Measurements from ENCODE around the gene MAP3K13.
A peak's percentile ranks its signal among the peaks of the same experiment; 100 is the strongest.

The MAP3K13 gene

GRCh38 chr3:185479373-185479945, 116.5 kb downstream of the MAP3K13 start:
- Histone ChIP-seq H3K23ac (ENCODE audit: low read length) (no peak overlapping the region), H2BK120ac (ENCODE audit: insufficient read depth, low read length, poor library complexity) (no peak overlapping the region), H2BK12ac (ENCODE audit: low read length) (no peak overlapping the region), H2BK5ac (ENCODE audit: low read depth, low read length, poor library complexity) (no peak overlapping the region), H3K79me1 (ENCODE audit: low read length) (no peaks in the 10 kb centered on the region), H2AFZ (ENCODE audit: insufficient read depth, low read length, poor library complexity) (no peak overlapping the region), H3K18ac (ENCODE audit: low read length) (no peak overlapping the region), H2AK5ac (ENCODE audit: low read length) (no peak overlapping the region), H4K91ac (ENCODE audit: low read depth, low read length) (no peak overlapping the region), H4K12ac (ENCODE audit: low read depth, low read length) (no peak overlapping the region), H3K9me3 (ENCODE audit: insufficient read depth, low read depth, low read length) (peaks cover 1% of the 10 kb centered on the region), H3K14ac (ENCODE audit: low read length) (no peak overlapping the region), H4K8ac (ENCODE audit: low read depth, low read length) (no peak overlapping the region), H3K27ac (ENCODE audit: low read depth, low read length) (no peak overlapping the region), H3K27me3 (ENCODE audit: insufficient read depth, low read length) (no peaks in the 10 kb centered on the region), H3K36me3 (ENCODE audit: control insufficient read depth in 1 of 2, insufficient read depth in 2 of 2, low read length in 2 of 2) (no peaks in the 10 kb centered on the region), H3K4me1 (ENCODE audit: control insufficient read depth in 1 of 2, insufficient read depth in 2 of 2, low read length in 2 of 2) (no peaks in the 10 kb centered on the region), H3K4me2 (ENCODE audit: low read length) (no peak overlapping the region), H3K4ac (ENCODE audit: low read depth, low read length) (no peak overlapping the region), H3K9ac (ENCODE audit: low read length) (no peak overlapping the region), H3K79me2 (ENCODE audit: control insufficient read depth, insufficient read depth, low read length, poor library complexity) (no peaks in the 10 kb centered on the region), H3K4me3 (ENCODE audit: low read depth, low read length) (no peak overlapping the region)
- WGBS (ENCODE audit: extremely low coverage, insufficient coverage, insufficient read length): no CpG with 5 or more reads among the region's 2 CpGs
- DNase-seq: no peak

GRCh38 chr3:185484296-185484695, 121.4 kb downstream of the MAP3K13 start:
- no CpG with 5 or more reads among the region's 3 CpGs for WGBS (ENCODE audit: extremely low coverage, insufficient coverage, insufficient read length)
- peaks cover 1% of the 10 kb centered on the region for H3K9me3 ChIP-seq (ENCODE audit: insufficient read depth, low read depth, low read length)
- no peak overlapping the region for H2BK12ac ChIP-seq (ENCODE audit: low read length)
- H3K79me1 ChIP-seq (ENCODE audit: low read length): no peaks in the 10 kb centered on the region
- H2BK120ac ChIP-seq (ENCODE audit: insufficient read depth, low read length, poor library complexity): no peak overlapping the region
- no peak overlapping the region for H3K4me2 ChIP-seq (ENCODE audit: low read length)
- no peak for DNase-seq
- H2AK5ac ChIP-seq (ENCODE audit: low read length): no peak overlapping the region
- no peak overlapping the region for H2AFZ ChIP-seq (ENCODE audit: insufficient read depth, low read length, poor library complexity)
- H2BK5ac ChIP-seq (ENCODE audit: low read depth, low read length, poor library complexity): no peak overlapping the region
- no peak overlapping the region for H3K18ac ChIP-seq (ENCODE audit: low read length)
- no peak overlapping the region for H3K14ac ChIP-seq (ENCODE audit: low read length)
- H3K23ac ChIP-seq (ENCODE audit: low read length): no peak overlapping the region
- H3K79me2 ChIP-seq (ENCODE audit: control insufficient read depth, insufficient read depth, low read length, poor library complexity): no peaks in the 10 kb centered on the region
- no peak overlapping the region for H4K8ac ChIP-seq (ENCODE audit: low read depth, low read length)
- no peak overlapping the region for H3K9ac ChIP-seq (ENCODE audit: low read length)
- H4K91ac ChIP-seq (ENCODE audit: low read depth, low read length): no peak overlapping the region
- no peak overlapping the region for H3K27ac ChIP-seq (ENCODE audit: low read depth, low read length)
- H3K27me3 ChIP-seq (ENCODE audit: insufficient read depth, low read length): no peaks in the 10 kb centered on the region
- H3K4me1 ChIP-seq (ENCODE audit: control insufficient read depth in 1 of 2, insufficient read depth in 2 of 2, low read length in 2 of 2): no peaks in the 10 kb centered on the region
- peaks cover 1 to 6% of the 10 kb centered on the region in 2 experiments for H3K36me3 ChIP-seq (ENCODE audit: control insufficient read depth in 1 of 2, insufficient read depth in 2 of 2, low read length in 2 of 2)
- H4K12ac ChIP-seq (ENCODE audit: low read depth, low read length): no peak overlapping the region
- no peak overlapping the region for H3K4me3 ChIP-seq (ENCODE audit: low read depth, low read length)
- H3K4ac ChIP-seq (ENCODE audit: low read depth, low read length): no peak overlapping the region

- Histone ChIP-seq H3K18ac (ENCODE audit: low read length) (no peak overlapping the region), H3K4me1 (ENCODE audit: control insufficient read depth in 1 of 2, insufficient read depth in 2 of 2, low read length in 2 of 2) (no peaks in the 10 kb centered on the region), H4K12ac (ENCODE audit: low read depth, low read length) (no peak overlapping the region), H3K23ac (ENCODE audit: low read length) (no peak overlapping the region), H3K27me3 (ENCODE audit: insufficient read depth, low read length) (no peaks in the 10 kb centered on the region), H3K79me2 (ENCODE audit: control insufficient read depth, insufficient read depth, low read length, poor library complexity) (no peaks in the 10 kb centered on the region), H4K8ac (ENCODE audit: low read depth, low read length) (no peak overlapping the region), H2BK12ac (ENCODE audit: low read length) (no peak overlapping the region), H3K4ac (ENCODE audit: low read depth, low read length) (no peak overlapping the region), H2AK5ac (ENCODE audit: low read length) (no peak overlapping the region), H3K4me3 (ENCODE audit: low read depth, low read length) (no peak overlapping the region), H3K9me3 (ENCODE audit: insufficient read depth, low read depth, low read length) (no peaks in the 10 kb centered on the region), H4K91ac (ENCODE audit: low read depth, low read length) (no peak overlapping the region), H2AFZ (ENCODE audit: insufficient read depth, low read length, poor library complexity) (no peak overlapping the region), H2BK5ac (ENCODE audit: low read depth, low read length, poor library complexity) (no peak overlapping the region), H3K36me3 (ENCODE audit: control insufficient read depth in 1 of 2, insufficient read depth in 2 of 2, low read length in 2 of 2) (peaks cover 4 to 16% of the 10 kb centered on the region in 2 experiments), H3K27ac (ENCODE audit: low read depth, low read length) (no peak overlapping the region), H3K14ac (ENCODE audit: low read length) (no peak overlapping the region), H3K4me2 (ENCODE audit: low read length) (no peak overlapping the region), H3K79me1 (ENCODE audit: low read length) (no peaks in the 10 kb centered on the region), H2BK120ac (ENCODE audit: insufficient read depth, low read length, poor library complexity) (no peak overlapping the region), H3K9ac (ENCODE audit: low read length) (no peak overlapping the region)
- no peak for DNase-seq
- WGBS (ENCODE audit: extremely low coverage, insufficient coverage, insufficient read length): no CpG with 5 or more reads among the region's 5 CpGs
Observed at GRCh38 chr3:185486394-185486793, 123.5 kb downstream of the MAP3K13 start.

GRCh38 chr3:185488465-185488864, 125.5 kb downstream of the MAP3K13 start:
- Histone ChIP-seq H2BK120ac (ENCODE audit: insufficient read depth, low read length, poor library complexity) (no peak overlapping the region), H3K27me3 (ENCODE audit: insufficient read depth, low read length) (no peaks in the 10 kb centered on the region), H3K79me2 (ENCODE audit: control insufficient read depth, insufficient read depth, low read length, poor library complexity) (no peaks in the 10 kb centered on the region), H2BK5ac (ENCODE audit: low read depth, low read length, poor library complexity) (no peak overlapping the region), H3K79me1 (ENCODE audit: low read length) (no peaks in the 10 kb centered on the region), H3K14ac (ENCODE audit: low read length) (no peak overlapping the region), H4K91ac (ENCODE audit: low read depth, low read length) (no peak overlapping the region), H3K9ac (ENCODE audit: low read length) (no peak overlapping the region), H3K4me1 (ENCODE audit: control insufficient read depth in 1 of 2, insufficient read depth in 2 of 2, low read length in 2 of 2) (peaks cover 5 to 6% of the 10 kb centered on the region in 2 experiments), H3K4me2 (ENCODE audit: low read length) (no peak overlapping the region), H4K8ac (ENCODE audit: low read depth, low read length) (no peak overlapping the region), H2AFZ (ENCODE audit: insufficient read depth, low read length, poor library complexity) (no peak overlapping the region), H3K4ac (ENCODE audit: low read depth, low read length) (no peak overlapping the region), H3K23ac (ENCODE audit: low read length) (no peak overlapping the region), H2BK12ac (ENCODE audit: low read length) (no peak overlapping the region), H3K27ac (ENCODE audit: low read depth, low read length) (no peak overlapping the region), H2AK5ac (ENCODE audit: low read length) (no peak overlapping the region), H3K36me3 (ENCODE audit: control insufficient read depth in 1 of 2, insufficient read depth in 2 of 2, low read length in 2 of 2) (peaks cover 4 to 16% of the 10 kb centered on the region in 2 experiments), H3K18ac (ENCODE audit: low read length) (no peak overlapping the region), H3K4me3 (ENCODE audit: low read depth, low read length) (no peak overlapping the region), H4K12ac (ENCODE audit: low read depth, low read length) (peak overlapping the region; percentile 9), H3K9me3 (ENCODE audit: insufficient read depth, low read depth, low read length) (no peaks in the 10 kb centered on the region)
- WGBS (ENCODE audit: extremely low coverage, insufficient coverage, insufficient read length): no CpG with 5 or more reads among the region's 5 CpGs
- no peak for DNase-seq

All from trophoblast cell (in vitro differentiated cells and primary cell).